22Rv1 (cell line): ENCODE data around the gene C1orf53.

ENCODE experiments used
- ZFX ChIP-seq: fragments of 450-650 bp; IDR thresholded peaks from 2 replicates; pipeline ENCODE4 v1.6.1; 2017; ENCODE audit warnings: antibody characterized with exemption, borderline replicate concordance
- TF ChIP-seq, protein P1 (sequence below): fragments of 450-650 bp; IDR thresholded peaks from 2 replicates; pipeline ENCODE4 v1.5.1; 2017; ENCODE audit warnings: mild to moderate bottlenecking

DNA sequence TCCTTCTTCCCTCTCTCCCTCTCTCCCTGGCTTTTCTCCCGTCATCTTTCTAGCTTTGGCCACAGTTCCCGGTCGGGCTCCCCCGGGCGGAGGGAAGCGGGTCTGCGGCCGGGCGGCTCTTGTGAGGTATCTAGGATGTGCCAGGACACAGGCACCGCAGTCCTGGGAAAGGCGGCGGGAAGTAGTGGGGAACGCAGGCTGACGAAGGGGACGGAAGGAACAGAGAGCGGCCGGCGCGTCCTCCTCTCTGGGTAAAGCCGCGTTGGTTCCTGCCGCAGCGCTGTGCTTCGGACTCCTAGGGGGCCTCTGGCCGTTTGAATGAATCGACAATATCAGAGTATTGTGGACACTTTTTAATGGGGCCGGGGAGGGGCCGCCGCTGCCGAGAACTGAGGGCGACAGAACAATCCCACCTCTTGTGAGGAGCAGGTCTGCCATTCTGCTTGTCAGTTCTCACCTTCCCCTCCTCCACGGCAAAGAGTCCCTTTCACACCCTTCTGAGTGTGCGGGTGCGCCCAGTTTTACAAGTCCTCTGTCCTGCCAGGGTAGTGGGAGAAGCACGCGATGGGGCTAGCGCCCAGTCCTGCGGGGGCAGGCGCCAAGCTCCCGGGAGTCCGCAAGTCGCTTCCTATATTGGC is 13.6 kb downstream of the C1orf53 start:
- TF ChIP-seq, protein P1, sequence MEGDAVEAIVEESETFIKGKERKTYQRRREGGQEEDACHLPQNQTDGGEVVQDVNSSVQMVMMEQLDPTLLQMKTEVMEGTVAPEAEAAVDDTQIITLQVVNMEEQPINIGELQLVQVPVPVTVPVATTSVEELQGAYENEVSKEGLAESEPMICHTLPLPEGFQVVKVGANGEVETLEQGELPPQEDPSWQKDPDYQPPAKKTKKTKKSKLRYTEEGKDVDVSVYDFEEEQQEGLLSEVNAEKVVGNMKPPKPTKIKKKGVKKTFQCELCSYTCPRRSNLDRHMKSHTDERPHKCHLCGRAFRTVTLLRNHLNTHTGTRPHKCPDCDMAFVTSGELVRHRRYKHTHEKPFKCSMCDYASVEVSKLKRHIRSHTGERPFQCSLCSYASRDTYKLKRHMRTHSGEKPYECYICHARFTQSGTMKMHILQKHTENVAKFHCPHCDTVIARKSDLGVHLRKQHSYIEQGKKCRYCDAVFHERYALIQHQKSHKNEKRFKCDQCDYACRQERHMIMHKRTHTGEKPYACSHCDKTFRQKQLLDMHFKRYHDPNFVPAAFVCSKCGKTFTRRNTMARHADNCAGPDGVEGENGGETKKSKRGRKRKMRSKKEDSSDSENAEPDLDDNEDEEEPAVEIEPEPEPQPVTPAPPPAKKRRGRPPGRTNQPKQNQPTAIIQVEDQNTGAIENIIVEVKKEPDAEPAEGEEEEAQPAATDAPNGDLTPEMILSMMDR: peak; percentile 94
- no peak for TF ChIP-seq ZFX
